H1 (cell line): Measurements from ENCODE around the gene IQUB. TPM values are rescaled to one million over a fixed set of nuclear protein-coding genes. Genes with fewer than 3 reads are reported as not detected.

Experiments
- CTCF ChIA-PET: fragments of 300-600 bp; sonication (Branson Sonifier 250); formaldehyde crosslinking; loops from one replicate; lab custom pipeline; 2021; ENCODE audit not compliant: partially characterized antibody; lab: Charles Lee
- POLR2A ChIA-PET: fragments of 300-600 bp; sonication (Branson Sonifier 250); formaldehyde crosslinking; loops from one replicate; lab custom pipeline; 2021; ENCODE audit warnings: inconsistent platforms; ENCODE audit not compliant: partially characterized antibody; lab: Charles Lee
- DNase-seq, 2 experiments: peaks; one replicate each; pipeline versions ENCODE4 v3.0.0 to v3.0.0-alpha.2; 2010 to 2022; ENCODE audit warnings: low spot score in 2 of 2, low read depth in 1 of 2, mixed read lengths in 1 of 2
- FAIRE-seq: peaks from 2 replicates; lab custom pipeline; 2011; peaks lifted over from hg19 to GRCh38; lab: Jason Lieb, UNC
- H2AFZ ChIP-seq: 2 replicates; pipeline ENCODE4 v1.8.1; 2012; ENCODE audit warnings: low read length, inconsistent platforms
- H2AK5ac ChIP-seq: 2 replicates; pipeline ENCODE4 v1.6.1; 2013; ENCODE audit warnings: low read depth, low read length
- H2BK120ac ChIP-seq: replicated peaks from 2 replicates; pipeline ENCODE3; 2013; ENCODE audit warnings: low read depth, low read length, inconsistent platforms
- H2BK12ac ChIP-seq: 2 replicates; pipeline ENCODE4 v1.6.1; 2013; ENCODE audit warnings: low read depth, low read length
- H2BK15ac ChIP-seq: 2 replicates; pipeline ENCODE4 v1.6.1; 2013; ENCODE audit warnings: low read length
- H2BK20ac ChIP-seq: 2 replicates; pipeline ENCODE4 v1.6.1; 2013; ENCODE audit warnings: low read length
- H2BK5ac ChIP-seq: 2 replicates; pipeline ENCODE4 v1.6.1; 2013; ENCODE audit warnings: low read depth, low read length
- H3K14ac ChIP-seq: 2 replicates; pipeline ENCODE4 v1.6.1; 2013; ENCODE audit warnings: inconsistent platforms; ENCODE audit not compliant: insufficient read length
- H3K18ac ChIP-seq: 2 replicates; pipeline ENCODE4 v1.6.1; 2013; ENCODE audit warnings: low read length; ENCODE audit errors: extremely low read depth
- H3K23ac ChIP-seq: 2 replicates; pipeline ENCODE4 v1.6.1; 2013; ENCODE audit warnings: inconsistent platforms; ENCODE audit not compliant: insufficient read length
- H3K23me2 ChIP-seq: 2 replicates; pipeline ENCODE4 v1.6.1; 2013; ENCODE audit warnings: low read depth, low read length
- H3K27ac ChIP-seq: 2 replicates; pipeline ENCODE4 v1.6.1; 2011; ENCODE audit warnings: low read depth, low read length, inconsistent platforms
- H3K27me3 ChIP-seq, 4 experiments: replicated peaks in 1 of 4; 1 replicate in 1 of 4; 2 replicates in 3 of 4; pipeline versions ENCODE4 v1.6.1 to v1.8.1; 2011 to 2013; ENCODE audit warnings: low read length in 3 of 4, mild to moderate bottlenecking in 3 of 4, inconsistent platforms in 2 of 4, mixed read lengths in 2 of 4, moderate library complexity in 1 of 4; ENCODE audit not compliant: control insufficient read depth in 3 of 4, insufficient read depth in 3 of 4; ENCODE audit errors: extremely low read depth in 1 of 4
- H3K36me3 ChIP-seq, 4 experiments: 2 replicates each; pipeline versions ENCODE4 v1.6.1 to v1.8.1; 2011 to 2013; ENCODE audit warnings: mild to moderate bottlenecking in 4 of 4, low read length in 3 of 4, moderate library complexity in 2 of 4, control low read depth in 1 of 4, inconsistent platforms in 1 of 4; ENCODE audit not compliant: insufficient read depth in 4 of 4, control insufficient read depth in 2 of 4
- H3K4ac ChIP-seq: replicated peaks from 2 replicates; pipeline ENCODE3; 2013; ENCODE audit warnings: low read length, low read depth, mixed read lengths, inconsistent platforms; ENCODE audit not compliant: insufficient read length
- H3K4me1 ChIP-seq, 4 experiments: replicated peaks in 1 of 4; 1 replicate in 1 of 4; 2 replicates in 3 of 4; pipeline versions ENCODE4 v1.6.1 to v1.8.1; 2011 to 2013; ENCODE audit warnings: low read length in 3 of 4, inconsistent platforms in 2 of 4, mixed read lengths in 1 of 4; ENCODE audit not compliant: insufficient read depth in 4 of 4, control insufficient read depth in 3 of 4
- H3K4me2 ChIP-seq, 2 experiments: 2 replicates each; pipeline versions ENCODE4 v1.6.1 to v1.8.1; 2011 to 2013; ENCODE audit warnings: low read depth in 2 of 2, low read length in 2 of 2, control low read depth in 1 of 2, inconsistent platforms in 1 of 2, mild to moderate bottlenecking in 1 of 2; ENCODE audit not compliant: insufficient read depth in 1 of 2
- H3K4me3 ChIP-seq, 4 experiments: fragments of 200-600, 300-600 bp in 1 of 4; sonication (generic), shearing (Covaris generic), sonication (Bioruptor Twin) in 1 of 4; 2 replicates each; pipeline versions ENCODE4 v1.5.1 to v1.8.1; 2011 to 2016; ENCODE audit warnings: low read length in 4 of 4, low read depth in 3 of 4, control low read depth in 2 of 4, inconsistent platforms in 2 of 4, mild to moderate bottlenecking in 2 of 4, mixed read lengths in 1 of 4, moderate library complexity in 1 of 4; ENCODE audit not compliant: insufficient read depth in 2 of 4; ENCODE audit errors: extremely low read depth in 1 of 4
- H3K56ac ChIP-seq: replicated peaks from 2 replicates; pipeline ENCODE3; 2013; ENCODE audit warnings: low read depth, mild to moderate bottlenecking, mixed read lengths, low read length, inconsistent platforms; ENCODE audit not compliant: insufficient read length
- H3K79me1 ChIP-seq: 2 replicates; pipeline ENCODE4 v1.6.1; 2013; ENCODE audit warnings: low read depth, low read length, control low read depth
- H3K79me2 ChIP-seq, 2 experiments: 2 replicates each; pipeline versions ENCODE4 v1.6.1 to v1.8.1; 2012 to 2013; ENCODE audit warnings: low read length in 2 of 2, mild to moderate bottlenecking in 2 of 2, inconsistent platforms in 1 of 2; ENCODE audit not compliant: insufficient read depth in 2 of 2, control insufficient read depth in 1 of 2
- H3K9ac ChIP-seq, 4 experiments: replicated peaks in 1 of 4; 1 replicate in 1 of 4; 2 replicates in 3 of 4; pipeline versions ENCODE4 v1.6.1 to v1.8.1; 2011 to 2013; ENCODE audit warnings: low read depth in 3 of 4, low read length in 3 of 4, control low read depth in 2 of 4, mild to moderate bottlenecking in 2 of 4, moderate library complexity in 2 of 4, inconsistent platforms in 1 of 4; ENCODE audit errors: extremely low read depth in 1 of 4
- H3K9me3 ChIP-seq, 2 experiments: 2 replicates each; pipeline versions ENCODE4 v1.6.1 to v1.8.1; 2012 to 2013; ENCODE audit warnings: mild to moderate bottlenecking in 2 of 2, moderate library complexity in 2 of 2, control low read depth in 1 of 2, inconsistent platforms in 1 of 2, low read depth in 1 of 2, low read length in 1 of 2, mixed read lengths in 1 of 2; ENCODE audit not compliant: insufficient read depth in 2 of 2
- H4K20me1 ChIP-seq, 2 experiments: replicated peaks in 1 of 2; 2 replicates each; pipeline versions ENCODE3 to v1.8.1; 2011 to 2013; ENCODE audit warnings: inconsistent platforms in 2 of 2, low read length in 2 of 2, mild to moderate bottlenecking in 1 of 2; ENCODE audit not compliant: insufficient read depth in 2 of 2, control insufficient read depth in 1 of 2
- H4K5ac ChIP-seq: 2 replicates; pipeline ENCODE4 v1.6.1; 2013; ENCODE audit warnings: low read length, low read depth, mixed read lengths, inconsistent platforms; ENCODE audit not compliant: insufficient read length
- H4K8ac ChIP-seq: 2 replicates; pipeline ENCODE4 v1.8.0; 2013; ENCODE audit warnings: mild to moderate bottlenecking, moderate library complexity, low read length, inconsistent platforms; ENCODE audit not compliant: insufficient read depth; ENCODE audit errors: extremely low read depth
- H4K91ac ChIP-seq: replicated peaks from 2 replicates; pipeline ENCODE3; 2013; ENCODE audit warnings: low read length, mixed read lengths, inconsistent platforms; ENCODE audit not compliant: insufficient read length
- CHD2 ChIP-seq: IDR thresholded peaks from 2 replicates; pipeline ENCODE4 v1.6.1; 2012; ENCODE audit warnings: low read length, improper control_type of control experiment
- E2F6 ChIP-seq: IDR thresholded peaks from 2 replicates; pipeline ENCODE4 v1.6.1; 2012; ENCODE audit warnings: inconsistent platforms
- EP300 ChIP-seq, 2 experiments: IDR thresholded peaks; 1 replicate in 1 of 2; 2 replicates in 1 of 2; pipeline ENCODE4 v1.6.1; 2011 to 2012; ENCODE audit warnings: low read depth in 2 of 2, low read length in 2 of 2, mild to moderate bottlenecking in 2 of 2, borderline replicate concordance in 1 of 2, inconsistent platforms in 1 of 2, moderate library complexity in 1 of 2
- POLR2A ChIP-seq, 2 experiments: IDR thresholded peaks; 1 replicate in 1 of 2; 2 replicates in 1 of 2; pipeline ENCODE4 v1.6.1; 2011; ENCODE audit warnings: low read depth in 2 of 2, low read length in 2 of 2, mild to moderate bottlenecking in 2 of 2; ENCODE audit errors: control extremely low read depth in 1 of 2
- RAD21 ChIP-seq, 2 experiments: IDR thresholded peaks in 1 of 2; conservative IDR thresholded peaks in 1 of 2; 2 replicates each; pipeline ENCODE4 v1.6.1; 2011; ENCODE audit warnings: low read depth in 2 of 2, low read length in 2 of 2, improper control_type of control experiment in 1 of 2, inconsistent platforms in 1 of 2, mild to moderate bottlenecking in 1 of 2, moderate library complexity in 1 of 2
- SIRT6 ChIP-seq: IDR thresholded peaks from one replicate; pipeline ENCODE4 v1.7.1; 2012; ENCODE audit warnings: low read length, inconsistent platforms
- USF2 ChIP-seq: IDR thresholded peaks from 2 replicates; pipeline ENCODE4 v1.6.1; 2011; ENCODE audit warnings: low read length, improper control_type of control experiment
- WGBS, 2 experiments: shearing (Covaris generic) in 1 of 2; methylation state at CpG; one replicate each; pipeline versions ENCODE4 v1.1.6 to v1.1.7; 2013 to 2015; ENCODE audit warnings: low lambda C conversion rate in 2 of 2, mixed read lengths in 2 of 2, inconsistent platforms in 1 of 2, low coverage in 1 of 2, missing lambda C conversion rate in 1 of 2; ENCODE audit not compliant: insufficient replicate concordance in 2 of 2, insufficient coverage in 1 of 2, insufficient read length in 1 of 2; ENCODE audit errors: extremely low coverage in 1 of 2, missing lambda C conversion rate in 1 of 2; 5-methylcytosine and 5-hydroxymethylcytosine counted together
- polyA plus RNA-seq, 7 experiments: library from polyadenylated mRNA; depleted of rRNA in 3 of 7; stranded (reverse) in 5 of 7; unstranded in 2 of 7; fragments of >200 nt in 5 of 7; fragments of 200-250 nt in 2 of 7; gene quantifications; 1 replicate in 5 of 7; 2 replicates in 1 of 7; 4 replicates in 1 of 7; pipeline versions ENCODE4 v1.2.1 to v1.2.3, GENCODE V29; 2011 to 2013; ENCODE audit warnings: missing spikeins in 2 of 7, mixed read lengths in 2 of 7
- total RNA-seq: library from RNA; stranded (reverse); fragmentation: NEBNext Ultra II Directional; extraction: Animal tissue kit (Norgen Biotek cat#: 25700); gene quantifications from 2 replicates; pipeline ENCODE4 v1.2.1, GENCODE V29; 2021

Gene IQUB
- total and polyA plus RNA-seq, 2 of the 8 experiments (the other 6 are each of a cell fraction or from before 2014, with no cell fraction given) = 0.12 to 0.82 TPM

GRCh38 chr7:123548406-123548805 is 14.0 kb upstream of the IQUB start:
- no peak overlapping the region for H3K23ac ChIP-seq
- ChIA-PET POLR2A (interaction anchor here (1.0 to 1.4 kb wide), 2 partner anchors 9 kb away, joined by 4 read pairs; partner anchors contain the start of gene NDUFA5), CTCF (interaction anchor here (1.2 kb wide), 1 partner anchor 54 kb away, joined by 3 read pairs; no protein-coding TSS in a partner anchor)
- no peaks in the 10 kb centered on the region for H3K23me2 ChIP-seq
- H3K9me3 ChIP-seq = no peaks in the 10 kb centered on the region
- no peak overlapping the region for H3K27ac ChIP-seq
- peaks cover 5 to 18% of the 10 kb centered on the region in 2 experiments; a peak in 3 of 4 replicates for H3K79me2 ChIP-seq
- H4K8ac ChIP-seq = no peak overlapping the region
- H3K36me3 ChIP-seq = peaks cover 0 to 30% (median 5%) of the 10 kb centered on the region in 4 experiments; a peak in 4 of 8 replicates
- H3K18ac ChIP-seq = no peak overlapping the region
- H2BK12ac ChIP-seq = no peak overlapping the region
- no peak overlapping the region for H2BK5ac ChIP-seq
- H3K4ac ChIP-seq = no peak overlapping the region
- no peak overlapping the region for H2BK120ac ChIP-seq
- H3K14ac ChIP-seq = no peak overlapping the region
- H3K4me2 ChIP-seq = no peak overlapping the region
- peaks cover 2% of the 10 kb centered on the region; the same call in 1 of the 2 replicates for H3K79me1 ChIP-seq
- no peak for DNase-seq
- no peak overlapping the region for H3K56ac ChIP-seq
- FAIRE-seq = no peak
- H3K4me3 ChIP-seq = no peak overlapping the region
- H2BK15ac ChIP-seq = no peak overlapping the region
- no peak for TF ChIP-seq EP300 (IDR thresholded peaks at IDR 0.05; ENCODE audit: borderline replicate concordance in 1 of 2, low read depth in 2 of 2, low read length in 2 of 2)
- no peak for TF ChIP-seq SIRT6
- no peak for TF ChIP-seq USF2
- TF ChIP-seq RAD21 (IDR thresholded peaks at IDR 0.05 in 1 of 2, conservative IDR thresholded peaks at IDR 0.05 in 1 of 2; ENCODE audit: low read depth in 2 of 2, low read length in 2 of 2) = no peak
- no peak for TF ChIP-seq POLR2A (IDR thresholded peaks at IDR 0.05; ENCODE audit: control extremely low read depth in 1 of 2, low read depth in 2 of 2, low read length in 2 of 2)
- no peak for TF ChIP-seq E2F6
- no peak for TF ChIP-seq CHD2
- 100% methylated on average over 1 of the region's 1 CpG; no CpG with 5 or more reads in 1 of the 2 experiments for WGBS, 2 experiments
- H2AK5ac ChIP-seq = no peak overlapping the region
- no peak overlapping the region for H2BK20ac ChIP-seq
- H4K91ac ChIP-seq = no peak overlapping the region
- H2AFZ ChIP-seq = no peak overlapping the region
- no peaks in the 10 kb centered on the region for H4K20me1 ChIP-seq
- no peak overlapping the region for H3K9ac ChIP-seq
- no peak overlapping the region for H4K5ac ChIP-seq
- H3K4me1 ChIP-seq = no peaks in the 10 kb centered on the region
- no peaks in the 10 kb centered on the region for H3K27me3 ChIP-seq
